Fibroblast of villous mesenchyme (primary cell): ENCODE results near the gene GTPBP8. TPM values are rescaled to one million over a fixed set of nuclear protein-coding genes. Genes with fewer than 3 reads are reported as not detected.

Experiments used
- DNase-seq: peaks from one replicate; pipeline ENCODE4 v3.0.0-alpha.2; 2010; ENCODE audit warnings: low read depth
- H3K4me3 ChIP-seq: 2 replicates; pipeline ENCODE4 v1.5.1; 2011; ENCODE audit warnings: low read depth, mild to moderate bottlenecking, low read length
- CTCF ChIP-seq: IDR thresholded peaks from 2 replicates; pipeline ENCODE4 v1.5.1; 2012; ENCODE audit warnings: low read depth, mild to moderate bottlenecking, low read length; ENCODE audit not compliant: insufficient read depth
- total RNA-seq: library from RNA; depleted of rRNA; stranded (reverse); fragments of >200 nt; gene quantifications from 2 replicates; pipeline ENCODE4 v1.2.3, GENCODE V29; 2012

GTPBP8 gene
- total RNA-seq, 1 donor, result 44.9 TPM

- no peak for TF ChIP-seq CTCF
- no peak for DNase-seq
- no peak overlapping the region for H3K4me3 ChIP-seq
Measured at GRCh38 chr3:112995800-112996199, 5.0 kb downstream of the GTPBP8 start.

DNA sequence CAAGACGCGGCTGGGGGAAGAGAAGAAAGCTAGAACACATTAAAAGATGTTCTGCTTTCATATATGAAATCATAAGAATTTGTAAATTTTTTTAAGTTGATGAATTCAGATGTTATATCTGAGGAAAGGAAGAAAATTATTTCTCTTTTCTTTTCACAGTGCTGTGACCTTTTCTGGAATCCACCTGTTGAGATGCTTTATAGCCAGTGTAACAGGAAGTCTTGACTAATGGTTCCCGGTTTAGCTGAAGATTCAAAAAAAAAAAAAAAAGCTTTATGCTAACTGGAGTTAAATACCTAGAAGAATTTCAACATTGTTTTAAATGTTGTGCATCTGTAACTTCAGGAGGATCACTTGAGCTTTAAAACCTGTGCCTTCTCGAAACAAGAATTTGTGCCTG, 9.9 kb downstream of the GTPBP8 start:
- DNase-seq, result no peak
- no peak overlapping the region for H3K4me3 ChIP-seq
- no peak for TF ChIP-seq CTCF

GRCh38 chr3:113002037-113002436, 11.3 kb downstream of the GTPBP8 start:
- H3K4me3 ChIP-seq, result no peak overlapping the region
- DNase-seq, result peak; percentile 44
- no peak for TF ChIP-seq CTCF

DNA sequence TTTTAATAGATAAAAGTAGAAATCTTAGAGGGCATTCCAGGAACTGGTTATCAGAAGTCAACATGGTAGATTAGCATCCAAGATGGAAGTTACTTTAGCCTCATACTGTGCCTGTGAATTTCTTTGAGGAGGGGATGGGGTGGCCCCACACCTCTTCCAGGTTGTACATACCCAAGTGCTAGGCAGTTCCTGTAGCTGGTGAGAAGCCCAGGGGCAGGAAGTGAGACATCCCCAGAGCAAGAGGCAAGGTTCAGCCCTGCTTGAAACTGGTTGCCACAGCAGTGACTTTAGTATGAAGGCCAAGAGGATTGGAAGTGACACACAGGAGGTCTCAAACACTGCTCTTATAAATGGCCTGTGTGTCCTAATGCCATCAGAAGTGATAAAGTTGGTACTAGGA, 11.9 kb downstream of the GTPBP8 start:
- TF ChIP-seq CTCF, result no peak
- no peak for DNase-seq
- H3K4me3 ChIP-seq, result no peak overlapping the region

- no peak for TF ChIP-seq CTCF
- no peak for DNase-seq
Measured at GRCh38 chr3:113005611-113006010, 14.8 kb downstream of the GTPBP8 start.

DNA sequence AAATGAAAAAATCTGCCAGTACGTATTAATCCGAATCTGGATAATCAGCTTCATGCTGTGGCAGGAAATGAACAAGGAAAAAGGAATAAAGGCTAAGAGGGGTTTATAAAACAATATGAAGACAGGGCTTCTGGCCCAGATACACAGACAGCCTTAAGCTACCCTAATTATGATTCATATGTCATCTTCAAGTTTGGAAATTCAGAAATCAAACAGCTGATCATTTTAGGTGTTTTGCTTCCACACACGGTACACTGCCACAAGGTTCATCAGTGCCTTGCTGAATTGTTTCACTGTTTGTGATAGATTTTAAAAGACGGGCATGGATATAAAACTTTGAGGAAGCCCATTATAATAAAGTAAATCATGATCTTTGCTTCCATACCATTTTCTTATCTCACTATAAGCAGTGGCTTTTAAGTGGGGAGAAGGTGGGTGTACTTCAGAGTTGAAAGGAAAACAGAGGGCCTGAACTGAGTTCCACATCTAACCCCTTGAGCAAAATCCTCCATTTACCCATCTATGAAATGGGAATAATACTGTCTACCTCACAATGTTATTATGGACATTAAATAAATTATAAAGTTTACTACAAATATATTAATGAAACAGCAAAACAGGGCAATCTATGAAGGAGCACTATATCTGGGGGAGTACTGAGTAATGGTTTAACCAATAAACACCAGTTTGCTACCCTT, 15.7 kb downstream of the GTPBP8 start:
- TF ChIP-seq CTCF, result no peak
- DNase-seq, result no peak
- no peak overlapping the region for H3K4me3 ChIP-seq

More at GRCh38 chr3:113005611-113006010, 14.8 kb downstream of the GTPBP8 start:
- H3K4me3 ChIP-seq, result no peak overlapping the region

GRCh38 chr3:113008117-113008516, 17.3 kb downstream of the GTPBP8 start:
- no peak overlapping the region for H3K4me3 ChIP-seq
- DNase-seq, result peak; percentile 36
- TF ChIP-seq CTCF, result no peak
